Ascending aorta (tissue), 2 donors: ENCODE results near the gene SLC35E1. TPM values are rescaled to one million over a fixed set of nuclear protein-coding genes. Genes with fewer than 3 reads are reported as not detected.
"Not testable (repeated sequence)": the region's sequence is repeated elsewhere in the genome, so short reads cannot be mapped to it uniquely, and the experiment has no call there.

Experiments
- DNase-seq, 2 donors: peaks; one replicate each; pipeline ENCODE4 v3.0.0-alpha.2; 2019; ENCODE audit warnings: low spot score in 2 of 2
- H3K27ac ChIP-seq, 2 donors: fragments of 200-600 bp; sonication (generic); one replicate each; pipeline ENCODE4 v1.5.1; 2016 to 2017; ENCODE audit warnings: mild to moderate bottlenecking in 1 of 2
- H3K27me3 ChIP-seq: fragments of 200-600 bp; sonication (generic); one replicate; pipeline ENCODE4 v1.5.1; 2017
- H3K36me3 ChIP-seq, 2 donors: fragments of 200-600 bp; sonication (generic); one replicate each; pipeline ENCODE4 v1.5.1; 2016
- H3K4me1 ChIP-seq, 2 donors: fragments of 200-600 bp; sonication (generic); one replicate each; pipeline ENCODE4 v1.5.1; 2016 to 2017; ENCODE audit warnings: mild to moderate bottlenecking in 1 of 2
- H3K4me3 ChIP-seq, 2 donors: fragments of 200-600 bp; sonication (generic); one replicate each; pipeline ENCODE4 v1.5.1; 2016 to 2017; ENCODE audit warnings: mild to moderate bottlenecking in 1 of 2
- H3K9me3 ChIP-seq, 2 donors: fragments of 200-600 bp; sonication (generic); one replicate each; pipeline ENCODE4 v1.5.1; 2016
- intact Hi-C: fragments of 100-400 bp; cut with DNase I; formaldehyde crosslinking; loops from one replicate; pipeline ENCODE4 v1.15.1; 2023
- total RNA-seq: library from RNA; depleted of rRNA; stranded (reverse); fragments of >200 nt; gene quantifications from one replicate; pipeline ENCODE4 v1.1.0, GENCODE V29; 2016
- TF ChIP-seq, protein P1 (sequence below), 3 experiments: fragments of 200-600 bp in 2 of 3; fragments of 450-650 bp in 1 of 3; sonication (generic) in 2 of 3; IDR thresholded peaks; one replicate each; pipeline ENCODE4 v1.5.1; 2016 to 2019; ENCODE audit warnings: antibody characterized with exemption in 3 of 3, mild to moderate bottlenecking in 1 of 3, moderate library complexity in 1 of 3

The SLC35E1 gene
- total RNA-seq, 1 donor from 2014 or later: 56.3 TPM

- Histone ChIP-seq H3K27ac (no peak overlapping the region), H3K9me3 (no peaks in the 10 kb centered on the region), H3K4me3 (no peak overlapping the region), H3K36me3 (peaks cover 19 to 50% of the 10 kb centered on the region in 2 donors), H3K4me1 (no peaks in the 10 kb centered on the region), H3K27me3 (no peaks in the 10 kb centered on the region)
- no peak for DNase-seq
- TF ChIP-seq, protein P1, sequence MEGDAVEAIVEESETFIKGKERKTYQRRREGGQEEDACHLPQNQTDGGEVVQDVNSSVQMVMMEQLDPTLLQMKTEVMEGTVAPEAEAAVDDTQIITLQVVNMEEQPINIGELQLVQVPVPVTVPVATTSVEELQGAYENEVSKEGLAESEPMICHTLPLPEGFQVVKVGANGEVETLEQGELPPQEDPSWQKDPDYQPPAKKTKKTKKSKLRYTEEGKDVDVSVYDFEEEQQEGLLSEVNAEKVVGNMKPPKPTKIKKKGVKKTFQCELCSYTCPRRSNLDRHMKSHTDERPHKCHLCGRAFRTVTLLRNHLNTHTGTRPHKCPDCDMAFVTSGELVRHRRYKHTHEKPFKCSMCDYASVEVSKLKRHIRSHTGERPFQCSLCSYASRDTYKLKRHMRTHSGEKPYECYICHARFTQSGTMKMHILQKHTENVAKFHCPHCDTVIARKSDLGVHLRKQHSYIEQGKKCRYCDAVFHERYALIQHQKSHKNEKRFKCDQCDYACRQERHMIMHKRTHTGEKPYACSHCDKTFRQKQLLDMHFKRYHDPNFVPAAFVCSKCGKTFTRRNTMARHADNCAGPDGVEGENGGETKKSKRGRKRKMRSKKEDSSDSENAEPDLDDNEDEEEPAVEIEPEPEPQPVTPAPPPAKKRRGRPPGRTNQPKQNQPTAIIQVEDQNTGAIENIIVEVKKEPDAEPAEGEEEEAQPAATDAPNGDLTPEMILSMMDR (IDR thresholded peaks at IDR 0.05): no peak
- intact Hi-C loops: no loop called here
These were observed 62.8 kb downstream of the SLC35E1 start for GRCh38 chr19:16509141-16510061.

DNA sequence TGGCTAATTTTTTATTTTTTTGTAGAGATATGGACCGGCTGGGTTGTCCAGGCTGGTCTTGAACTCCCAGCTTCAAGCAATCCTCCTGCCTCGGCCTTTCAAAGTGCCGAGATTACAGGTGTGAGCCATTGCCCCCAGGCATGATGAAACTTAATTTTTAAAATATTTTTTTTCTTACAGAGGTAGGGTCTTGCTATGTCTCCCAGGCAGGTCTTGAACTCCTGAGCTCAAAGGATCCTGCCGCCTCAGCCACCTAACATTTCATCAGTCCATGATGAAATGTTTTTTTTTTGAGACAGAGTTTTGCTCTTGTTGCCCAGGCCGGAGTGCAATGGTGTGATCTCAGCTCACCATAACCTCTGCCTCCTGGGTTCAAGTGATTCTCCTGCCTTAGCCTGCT is 63.7 kb downstream of the SLC35E1 start:
- no peaks in the 10 kb centered on the region for H3K9me3 ChIP-seq
- H3K36me3 ChIP-seq: peaks cover 22 to 51% of the 10 kb centered on the region in 2 donors
- H3K27ac ChIP-seq: no peak overlapping the region
- H3K4me1 ChIP-seq: no peaks in the 10 kb centered on the region
- H3K27me3 ChIP-seq: no peaks in the 10 kb centered on the region
- TF ChIP-seq, protein P1 (IDR thresholded peaks at IDR 0.05): no peak
- intact Hi-C loops: no loop called here
- no peak for DNase-seq
- no peak overlapping the region for H3K4me3 ChIP-seq

GRCh38 chr19:16506961-16507360 is 65.3 kb downstream of the SLC35E1 start:
- Histone ChIP-seq H3K36me3 (peaks cover 29 to 55% of the 10 kb centered on the region in 2 donors), H3K4me1 (no peaks in the 10 kb centered on the region), H3K4me3 (no peak overlapping the region), H3K27me3 (no peaks in the 10 kb centered on the region), H3K27ac (no peak overlapping the region), H3K9me3 (no peaks in the 10 kb centered on the region)
- TF ChIP-seq, protein P1 (IDR thresholded peaks at IDR 0.05): no peak
- intact Hi-C loops: no loop called here
- no peak for DNase-seq

DNA sequence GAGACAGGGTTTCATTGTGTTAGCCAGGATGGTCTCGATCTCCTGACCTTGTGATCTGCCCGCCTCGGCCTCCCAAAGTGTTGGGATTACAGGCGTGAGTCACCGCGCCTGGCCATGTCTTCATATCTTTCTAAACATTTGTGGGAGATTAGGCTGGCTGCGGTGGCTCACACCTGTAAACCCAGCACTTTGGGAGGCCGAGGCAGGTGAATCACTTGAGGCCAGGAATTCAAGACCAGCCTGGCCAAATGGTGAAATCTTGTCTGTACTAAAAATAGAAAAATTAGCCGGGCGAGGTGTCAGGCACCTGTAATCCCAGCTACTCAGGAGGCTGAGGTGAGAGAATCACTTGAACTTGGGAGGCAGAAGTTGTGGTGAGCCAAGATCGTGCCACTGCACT is 66.1 kb downstream of the SLC35E1 start:
- H3K27ac ChIP-seq, H3K9me3 ChIP-seq, DNase-seq, H3K4me1 ChIP-seq, H3K4me3 ChIP-seq, intact Hi-C loops, H3K27me3 ChIP-seq: not testable (repeated sequence)
- H3K36me3 ChIP-seq: peaks cover 28 to 61% of the 10 kb centered on the region in 2 donors

GRCh38 chr19:16504271-16504670 is 67.9 kb downstream of the SLC35E1 start:
- TF ChIP-seq, protein P1 (IDR thresholded peaks at IDR 0.05): no peak
- Histone ChIP-seq H3K27ac (no peak overlapping the region), H3K36me3 (peaks cover 20 to 47% of the 10 kb centered on the region in 2 donors), H3K4me1 (no peaks in the 10 kb centered on the region), H3K27me3 (no peaks in the 10 kb centered on the region), H3K4me3 (no peak overlapping the region), H3K9me3 (no peaks in the 10 kb centered on the region)
- intact Hi-C loops: no loop called here
- DNase-seq: no peak

Other genes with a start within 250 kb of the SLC35E1 start
- gene KLF2, start 247.6 kb downstream of the SLC35E1 start, total RNA-seq: 281 TPM
- gene EPS15L1, start 100.4 kb downstream of the SLC35E1 start, total RNA-seq: 52.4 TPM
- not detected for gene CALR3, start 76.2 kb downstream of the SLC35E1 start, total RNA-seq
- gene C19orf44, start 76.0 kb downstream of the SLC35E1 start, total RNA-seq: 5.1 TPM
- gene CHERP, start 30.0 kb downstream of the SLC35E1 start, total RNA-seq: 13.8 TPM
- gene MED26, start 55.8 kb upstream of the SLC35E1 start, total RNA-seq: 3.5 TPM
- 16.7 TPM for gene SMIM7, start 87.7 kb upstream of the SLC35E1 start, total RNA-seq
- 0.75 TPM for gene TMEM38A, start 88.7 kb upstream of the SLC35E1 start, total RNA-seq
- not detected for gene NWD1, start 147.4 kb upstream of the SLC35E1 start, total RNA-seq